DMS53 (cell line): ENCODE data around the gene SLC25A47.
"Not testable (repeated sequence)": the region's sequence is repeated elsewhere in the genome, so short reads cannot be mapped to it uniquely, and the experiment has no call there.

Experiments
- DNase-seq: peaks from one replicate; lab custom pipeline; 2025; lab: John Stamatoyannopoulos, UW

Gene SLC25A47

GRCh38 chr14:100327128-100327527 lies 4.0 kb downstream of the SLC25A47 start:
- DNase-seq, result no peak

GRCh38 chr14:100328495-100329163 lies 5.5 kb downstream of the SLC25A47 start:
- DNase-seq, result peak; percentile 67

DNA sequence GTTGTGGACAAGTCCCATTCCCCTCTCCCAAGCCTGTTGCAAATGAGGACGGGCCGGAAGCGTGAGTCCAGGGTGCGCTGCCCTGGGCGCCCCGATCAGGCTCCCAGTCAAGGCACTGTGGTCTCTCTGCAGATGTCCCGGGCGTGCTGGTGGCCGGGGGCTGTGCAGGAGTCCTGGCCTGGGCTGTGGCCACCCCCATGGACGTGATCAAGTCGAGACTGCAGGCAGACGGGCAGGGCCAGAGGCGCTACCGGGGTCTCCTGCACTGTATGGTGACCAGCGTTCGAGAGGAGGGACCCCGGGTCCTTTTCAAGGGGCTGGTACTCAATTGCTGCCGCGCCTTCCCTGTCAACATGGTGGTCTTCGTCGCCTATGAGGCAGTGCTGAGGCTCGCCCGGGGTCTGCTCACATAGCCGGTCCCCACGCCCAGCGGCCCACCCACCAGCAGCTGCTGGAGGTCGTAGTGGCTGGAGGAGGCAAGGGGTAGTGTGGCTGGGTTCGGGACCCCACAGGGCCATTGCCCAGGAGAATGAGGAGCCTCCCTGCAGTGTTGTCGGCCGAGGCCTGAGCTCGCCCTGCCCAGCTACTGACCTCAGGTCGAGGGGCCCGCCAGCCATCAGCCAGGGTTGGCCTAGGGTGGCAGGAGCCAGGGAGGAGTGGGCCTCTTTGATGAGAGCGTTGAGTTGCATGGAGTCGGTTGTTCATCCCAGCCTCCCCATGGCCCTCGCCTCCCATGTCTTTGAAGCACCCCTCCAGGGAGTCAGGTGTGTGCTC lies 6.3 kb downstream of the SLC25A47 start:
- DNase-seq, result no peak

DNA sequence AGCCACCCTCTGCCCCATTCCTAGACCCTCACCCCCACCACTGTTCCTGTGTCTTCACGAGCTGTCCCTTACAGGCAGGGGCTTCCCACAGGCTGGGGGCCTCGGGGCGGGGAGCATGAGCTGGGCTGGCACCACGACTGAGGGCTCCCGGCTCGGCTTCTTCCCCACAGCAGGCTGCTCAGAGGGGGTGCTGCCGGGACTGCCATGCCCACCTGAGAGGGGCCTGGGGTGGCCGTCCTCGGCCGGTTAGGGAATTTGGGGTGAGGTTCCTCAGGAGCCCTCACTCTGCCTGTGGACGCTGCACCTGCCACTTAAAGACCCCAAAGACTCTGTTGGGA lies 6.8 kb downstream of the SLC25A47 start:
- DNase-seq, result no peak

DNA sequence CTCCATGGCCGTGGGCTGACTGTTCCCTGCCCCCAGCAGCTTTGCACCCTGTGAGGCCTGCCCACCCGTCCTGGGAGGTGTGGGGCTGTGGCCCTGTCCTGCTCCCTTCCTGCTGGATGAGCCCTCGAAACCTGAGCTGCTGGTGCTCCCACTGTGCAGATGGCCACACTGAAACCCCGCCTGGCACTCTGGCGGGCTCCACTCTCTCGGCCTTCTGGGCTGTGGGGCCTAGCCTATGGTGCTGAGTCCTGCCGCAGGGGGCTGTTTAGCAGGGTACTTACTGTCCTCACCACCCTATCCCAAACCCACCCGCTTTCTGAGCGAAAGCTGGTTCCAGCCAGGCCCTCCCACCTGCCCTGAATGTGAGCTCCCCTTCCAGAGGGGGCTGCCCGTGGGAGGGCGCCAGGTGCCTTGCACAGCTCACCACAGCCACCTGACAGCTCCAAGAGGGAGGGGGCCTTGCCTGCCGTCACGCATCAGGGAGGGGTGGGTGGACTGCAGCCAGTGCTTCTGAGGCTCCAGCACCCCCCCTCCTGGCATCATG lies 7.3 kb downstream of the SLC25A47 start:
- DNase-seq, result no peak

GRCh38 chr14:100332071-100332639 lies 9.0 kb downstream of the SLC25A47 start:
- peak; percentile 60 for DNase-seq

DNA sequence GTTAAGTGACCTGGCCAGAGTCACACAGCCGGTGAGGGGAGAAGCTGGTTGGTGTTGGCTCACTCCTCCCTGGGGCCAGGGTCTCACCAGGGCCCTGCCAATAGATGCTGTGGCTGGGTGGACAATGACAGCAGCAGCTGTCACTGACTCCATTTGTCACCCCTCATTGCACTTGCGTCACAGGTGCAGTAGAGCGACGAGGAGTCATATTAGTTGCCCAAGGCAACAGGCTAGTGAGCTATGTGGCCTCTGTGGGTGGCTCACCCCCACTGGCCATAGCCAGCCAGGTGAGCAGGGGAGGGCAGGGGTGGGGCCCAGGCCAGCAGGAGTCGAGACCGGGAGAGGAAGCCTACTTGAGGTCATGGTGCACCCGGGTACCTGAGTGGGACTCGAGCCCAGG lies 9.7 kb downstream of the SLC25A47 start:
- DNase-seq, result peak; percentile 92

DNA sequence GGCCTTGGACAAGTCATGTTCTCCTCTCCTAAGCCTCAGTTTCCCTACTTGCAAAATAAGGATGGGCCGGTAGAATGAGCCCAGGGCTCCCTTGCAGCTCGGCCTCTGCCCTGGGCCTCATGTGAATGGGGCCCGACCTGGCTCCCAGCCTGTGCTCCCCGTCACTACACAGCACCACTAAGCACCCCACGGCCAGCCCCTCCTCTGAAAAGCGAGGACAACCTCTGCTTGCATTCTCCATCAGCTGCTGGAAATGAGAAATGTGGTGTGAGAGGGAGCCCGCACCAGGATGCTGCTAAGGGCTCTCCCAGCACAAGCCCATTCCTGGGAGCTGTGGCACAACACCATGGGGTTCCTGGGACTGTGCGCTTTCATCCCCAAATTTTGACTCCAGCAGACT lies 10.2 kb downstream of the SLC25A47 start:
- DNase-seq, result no peak

- DNase-seq, result no peak
These were observed 10.7 kb downstream of the SLC25A47 start for GRCh38 chr14:100333827-100334226.

GRCh38 chr14:100334904-100335303 lies 11.8 kb downstream of the SLC25A47 start:
- DNase-seq, result no peak

GRCh38 chr14:100336618-100337530 lies 13.7 kb downstream of the SLC25A47 start:
- DNase-seq, result no peak

GRCh38 chr14:100339766-100340422 lies 16.8 kb downstream of the SLC25A47 start:
- no peak for DNase-seq

- no peak for DNase-seq
These were observed 17.3 kb downstream of the SLC25A47 start for GRCh38 chr14:100340423-100340813.

GRCh38 chr14:100341301-100342031 lies 18.3 kb downstream of the SLC25A47 start:
- DNase-seq, result peak; percentile 45

- no peak for DNase-seq
These were observed 19.1 kb downstream of the SLC25A47 start for GRCh38 chr14:100342195-100342594.

- DNase-seq, result not testable (repeated sequence)
These were observed 19.7 kb downstream of the SLC25A47 start for GRCh38 chr14:100342826-100343225.

GRCh38 chr14:100344657-100345056 lies 21.5 kb downstream of the SLC25A47 start:
- not testable (repeated sequence) for DNase-seq

DNA sequence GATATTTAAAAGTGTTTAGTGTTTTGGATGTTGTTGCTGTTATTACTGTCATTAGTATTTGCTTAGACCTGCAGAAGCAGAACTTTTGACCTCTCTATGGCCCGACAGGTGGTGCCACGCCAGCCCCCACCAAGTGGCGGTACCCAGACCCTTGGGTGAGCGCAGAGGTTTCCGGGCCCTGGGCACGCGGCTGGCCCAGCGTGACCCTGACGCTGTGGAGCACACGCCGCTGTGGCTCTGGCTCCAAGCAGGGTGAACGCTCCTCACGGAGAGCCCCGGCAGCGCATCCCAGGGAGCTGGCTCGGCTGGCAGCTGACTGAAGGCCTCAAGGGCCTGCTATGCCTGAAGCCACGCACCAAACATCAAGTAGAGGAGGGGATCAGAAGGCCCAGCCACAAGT lies 22.6 kb downstream of the SLC25A47 start:
- DNase-seq, result no peak

DNA sequence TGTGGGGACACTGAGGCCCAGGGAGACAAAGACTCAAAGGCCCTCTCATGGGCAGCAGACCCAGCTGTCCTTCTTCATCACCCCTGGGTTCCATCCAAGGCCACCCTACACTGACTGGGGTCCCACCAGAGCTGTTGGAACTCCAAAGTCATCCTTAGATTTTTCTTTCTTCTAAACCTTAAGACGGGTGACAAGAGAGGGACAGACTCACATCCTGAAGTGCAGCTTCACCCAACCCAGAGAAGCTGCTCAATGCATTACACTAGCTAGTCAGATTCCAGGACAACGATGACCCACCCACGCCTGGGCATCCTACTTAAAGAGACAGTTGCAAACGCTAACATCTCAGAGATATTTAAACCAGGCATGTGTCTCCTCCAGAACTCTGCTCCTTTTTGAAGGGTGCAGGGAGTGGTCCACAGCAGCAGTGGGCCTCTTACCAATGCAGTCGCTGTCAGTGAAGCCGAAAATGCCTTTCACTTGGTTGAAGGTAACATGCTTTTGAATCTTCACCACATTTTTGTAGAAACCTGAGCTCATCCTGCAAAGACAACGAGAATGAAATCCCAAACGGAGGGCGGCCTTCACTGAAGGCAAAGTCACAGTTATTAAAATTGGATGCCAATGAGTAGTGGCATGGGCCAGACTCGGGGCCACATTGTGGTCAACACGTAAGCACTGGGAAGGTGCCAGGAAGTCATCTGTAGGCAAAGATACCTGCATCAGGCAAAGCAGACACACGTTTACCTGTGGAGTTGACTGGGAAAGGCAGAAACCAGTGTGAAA lies 23.4 kb downstream of the SLC25A47 start:
- no peak for DNase-seq

DNA sequence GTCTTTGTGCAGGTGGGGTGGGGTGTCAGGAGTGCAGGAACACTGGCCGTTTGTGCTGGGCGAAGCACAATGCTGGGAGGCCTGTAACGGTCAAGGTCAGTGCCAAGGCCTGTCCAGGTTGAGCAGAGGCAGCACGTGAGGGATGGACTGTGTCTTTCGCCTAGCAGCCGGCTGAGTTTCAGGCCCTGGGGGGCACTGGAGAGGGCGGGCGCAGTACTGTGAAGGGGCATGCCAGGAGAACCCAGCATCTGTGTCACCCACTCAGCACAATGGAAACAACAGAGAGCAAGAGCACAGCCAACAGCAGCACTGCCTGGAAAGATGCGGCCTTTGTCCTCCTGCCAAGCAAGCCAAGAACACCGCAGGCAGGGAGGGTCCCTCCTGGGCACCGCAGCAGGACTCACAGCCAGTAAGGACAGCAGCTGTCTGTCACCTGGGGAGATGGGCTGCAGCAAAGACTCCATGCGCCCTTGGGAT lies 25.2 kb downstream of the SLC25A47 start:
- DNase-seq, result no peak
